ENCODE measurements around the gene ADARB2.

Gene ADARB2

GRCh38 chr10:1367938-1368841 lies 369.1 kb downstream of the ADARB2 start:
- no peaks in the 10 kb centered on the region for H3K27me3 ChIP-seq (ENCODE audit: insufficient read depth, poor library complexity, severe bottlenecking)
- TF ChIP-seq CTCF (IDR thresholded peaks at IDR 0.05; ENCODE audit: insufficient read depth, low read length) (no peak), POLR2AphosphoS5 (IDR thresholded peaks at IDR 0.05; ENCODE audit: low read depth) (no peak), SPI1 (IDR thresholded peaks at IDR 0.05; ENCODE audit: borderline replicate concordance, low read depth) (no peak), REST (IDR thresholded peaks at IDR 0.05; ENCODE audit: insufficient replicate concordance, low read depth) (no peak)
- H3K27ac ChIP-seq (replicated peaks), result no peak overlapping the region
- H3K4me3 ChIP-seq (replicated peaks; ENCODE audit: insufficient read depth, low read length), result no peak overlapping the region
- DNase-seq (ENCODE audit: low read depth in 1 of 2, low spot score in 1 of 2), result no peak

GRCh38 chr10:1366811-1367425 lies 370.4 kb downstream of the ADARB2 start:
- no peak for TF ChIP-seq GABPA (IDR thresholded peaks at IDR 0.05; ENCODE audit: low read depth)
- no peak for TF ChIP-seq POLR2AphosphoS5 (IDR thresholded peaks at IDR 0.05; ENCODE audit: low read depth)
- TF ChIP-seq SPI1 (IDR thresholded peaks at IDR 0.05; ENCODE audit: borderline replicate concordance, low read depth), result no peak
- no peak for TF ChIP-seq REST (IDR thresholded peaks at IDR 0.05; ENCODE audit: insufficient replicate concordance, low read depth)
- TF ChIP-seq CTCF (IDR thresholded peaks at IDR 0.05; ENCODE audit: insufficient read depth, low read length), result no peak
- no peak overlapping the region for H3K4me3 ChIP-seq (replicated peaks; ENCODE audit: insufficient read depth, low read length)
- H3K27ac ChIP-seq (replicated peaks), result no peak overlapping the region
- DNase-seq (ENCODE audit: low read depth in 1 of 2, low spot score in 1 of 2), result no peak
- H3K27me3 ChIP-seq (ENCODE audit: insufficient read depth, poor library complexity, severe bottlenecking), result no peaks in the 10 kb centered on the region

- TF ChIP-seq POLR2AphosphoS5 (IDR thresholded peaks at IDR 0.05; ENCODE audit: low read depth) (no peak), REST (IDR thresholded peaks at IDR 0.05; ENCODE audit: insufficient replicate concordance, low read depth) (no peak), SPI1 (IDR thresholded peaks at IDR 0.05; ENCODE audit: borderline replicate concordance, low read depth) (no peak), CTCF (IDR thresholded peaks at IDR 0.05; ENCODE audit: insufficient read depth, low read length) (no peak), GABPA (IDR thresholded peaks at IDR 0.05; ENCODE audit: low read depth) (no peak)
- Histone ChIP-seq H3K27me3 (ENCODE audit: insufficient read depth, poor library complexity, severe bottlenecking) (no peaks in the 10 kb centered on the region), H3K27ac (replicated peaks) (no peak overlapping the region), H3K4me3 (replicated peaks; ENCODE audit: insufficient read depth, low read length) (no peak overlapping the region)
- DNase-seq (ENCODE audit: low read depth in 1 of 2, low spot score in 1 of 2), result no peak
Observed at GRCh38 chr10:1366322-1366691, 371.0 kb downstream of the ADARB2 start.

All from HL-60 (cell line).